Right lobe of liver (tissue), 6 donors: ENCODE data around the gene ALDH1A1. TPM values are rescaled to one million over a fixed set of nuclear protein-coding genes. Genes with fewer than 3 reads are reported as not detected.

Experiments
- ATAC-seq, 4 donors: fragments of 200-7000 bp; cut with Tn5 transposase; one replicate each; pipeline ENCODE4 v1.9.1; 2020; ENCODE audit warnings: mild to moderate bottlenecking in 4 of 4, moderate library complexity in 4 of 4
- DNase-seq, 3 donors: peaks; one replicate each; pipeline ENCODE4 v3.0.0-alpha.2; 2020
- H3K27ac ChIP-seq, 3 donors: fragments of 200-600 bp; one replicate each; pipeline ENCODE4 v1.8.0; 2022
- H3K27me3 ChIP-seq, 2 donors: fragments of 200-600 bp; one replicate each; pipeline ENCODE4 v1.8.0; 2022
- H3K36me3 ChIP-seq, 4 donors: fragments of 200-600 bp; sonication (generic) in 1 of 4; one replicate each; pipeline versions ENCODE4 v1.5.1 to v1.8.0; 2017 to 2022; ENCODE audit warnings: control low read depth in 1 of 4
- H3K4me1 ChIP-seq, 4 donors: fragments of 200-600 bp; sonication (generic) in 1 of 4; one replicate each; pipeline versions ENCODE4 v1.5.1 to v1.8.0; 2017 to 2022; ENCODE audit warnings: control low read depth in 1 of 4
- H3K4me3 ChIP-seq, 3 donors: fragments of 200-600 bp; one replicate each; pipeline ENCODE4 v1.8.0; 2022
- H3K9me3 ChIP-seq, 4 donors: fragments of 200-600 bp; sonication (generic) in 1 of 4; one replicate each; pipeline versions ENCODE4 v1.5.1 to v1.8.0; 2017 to 2022; ENCODE audit warnings: control low read depth in 1 of 4
- POLR2A ChIP-seq: fragments of 450-650 bp; IDR thresholded peaks from one replicate; pipeline ENCODE4 v1.6.1; 2017; ENCODE audit warnings: antibody characterized with exemption, mild to moderate bottlenecking
- WGBS: methylation state at CpG from one replicate; pipeline ENCODE4 v1.1.6; 2018; ENCODE audit warnings: low coverage, low lambda C conversion rate; ENCODE audit not compliant: insufficient coverage; ENCODE audit errors: missing lambda C conversion rate; 5-methylcytosine and 5-hydroxymethylcytosine counted together
- intact Hi-C, 2 donors: fragments of 100-400 bp; cut with DNase I; formaldehyde crosslinking; loops; one replicate each; pipeline versions ENCODE4 v1.11.2 to v1.14.1; 2022
- total RNA-seq, 6 experiments: library from RNA; depleted of rRNA in 2 of 6; stranded (reverse); fragments of >200 nt in 2 of 6; fragmentation: NEBNext Ultra II Directional in 3 of 6; extraction: Animal tissue kit (Norgen Biotek cat#: 25700) in 3 of 6; gene quantifications; one replicate each; pipeline versions ENCODE4 v1.1.0 to v1.2.4, GENCODE V29; 2016 to 2023
- TF ChIP-seq, protein P1 (sequence below), 4 donors: fragments of 200-600 bp in 3 of 4; fragments of 450-650 bp in 1 of 4; IDR thresholded peaks; one replicate each; pipeline versions ENCODE4 v1.5.1 to v1.8.0; 2016 to 2022; ENCODE audit warnings: antibody characterized with exemption in 4 of 4, mild to moderate bottlenecking in 2 of 4
- donor health status: DM: no; HTN: yes; CAD: no.
- donor health status: DM: no; HTN: no; CAD: no.
- donor health status: DM: no; HTN: no; CAD: no.
- donor health status: DM: no; HTN: yes; CAD: no.
- donor health status: DM: no; HTN: yes; CAD: no.

The ALDH1A1 gene
- total RNA-seq, 6 experiments from 2014 or later = 309 to 1,702 (median 521) TPM

DNA sequence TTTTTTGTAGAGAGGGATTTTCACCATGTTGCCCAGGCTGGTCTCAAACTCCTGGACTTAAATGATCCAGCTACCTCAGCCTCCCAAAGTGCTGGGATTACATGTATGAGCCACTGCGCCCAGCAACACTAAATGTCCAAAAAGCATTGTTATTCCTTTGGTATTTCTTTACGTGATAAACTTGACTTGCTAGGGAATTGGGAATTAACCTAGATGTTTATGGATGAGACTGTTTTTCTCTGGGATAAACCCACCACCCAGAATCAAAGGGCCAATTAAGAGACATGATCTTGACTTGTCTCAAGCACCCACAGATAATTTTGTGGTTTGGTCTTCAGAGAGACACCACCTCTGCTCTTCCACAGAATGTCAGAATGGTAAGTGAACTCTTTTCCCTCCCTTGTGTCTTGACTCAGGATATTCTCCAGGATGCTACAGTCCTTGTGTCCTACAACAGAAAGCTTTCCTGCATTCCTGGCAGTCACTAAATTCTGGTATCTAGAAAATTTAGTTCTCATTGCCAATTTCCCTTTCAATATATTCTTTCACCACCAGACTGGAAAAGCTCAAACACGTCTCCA is 55.7 kb downstream of the ALDH1A1 start:
- intact Hi-C loops = no loop called here
- Histone ChIP-seq H3K27ac (no peak overlapping the region), H3K4me3 (no peak overlapping the region), H3K4me1 (no peaks in the 10 kb centered on the region), H3K36me3 (peaks cover 0 to 47% (median 10%) of the 10 kb centered on the region in 4 donors), H3K9me3 (no peaks in the 10 kb centered on the region), H3K27me3 (no peaks in the 10 kb centered on the region)
- ATAC-seq (no peak), DNase-seq (no peak)
- TF ChIP-seq, protein P1, sequence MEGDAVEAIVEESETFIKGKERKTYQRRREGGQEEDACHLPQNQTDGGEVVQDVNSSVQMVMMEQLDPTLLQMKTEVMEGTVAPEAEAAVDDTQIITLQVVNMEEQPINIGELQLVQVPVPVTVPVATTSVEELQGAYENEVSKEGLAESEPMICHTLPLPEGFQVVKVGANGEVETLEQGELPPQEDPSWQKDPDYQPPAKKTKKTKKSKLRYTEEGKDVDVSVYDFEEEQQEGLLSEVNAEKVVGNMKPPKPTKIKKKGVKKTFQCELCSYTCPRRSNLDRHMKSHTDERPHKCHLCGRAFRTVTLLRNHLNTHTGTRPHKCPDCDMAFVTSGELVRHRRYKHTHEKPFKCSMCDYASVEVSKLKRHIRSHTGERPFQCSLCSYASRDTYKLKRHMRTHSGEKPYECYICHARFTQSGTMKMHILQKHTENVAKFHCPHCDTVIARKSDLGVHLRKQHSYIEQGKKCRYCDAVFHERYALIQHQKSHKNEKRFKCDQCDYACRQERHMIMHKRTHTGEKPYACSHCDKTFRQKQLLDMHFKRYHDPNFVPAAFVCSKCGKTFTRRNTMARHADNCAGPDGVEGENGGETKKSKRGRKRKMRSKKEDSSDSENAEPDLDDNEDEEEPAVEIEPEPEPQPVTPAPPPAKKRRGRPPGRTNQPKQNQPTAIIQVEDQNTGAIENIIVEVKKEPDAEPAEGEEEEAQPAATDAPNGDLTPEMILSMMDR (IDR thresholded peaks at IDR 0.05) = no peak
- TF ChIP-seq POLR2A = no peak
- WGBS = 61% methylated on average over 3 of the region's 3 CpGs

- TF ChIP-seq, protein P1 (IDR thresholded peaks at IDR 0.05) = no peak
- no peak for TF ChIP-seq POLR2A
- H3K36me3 ChIP-seq = peaks cover 0 to 40% (median 7%) of the 10 kb centered on the region in 4 donors
- no peak overlapping the region for H3K27ac ChIP-seq
- ATAC-seq (no peak), DNase-seq (no peak)
- no peaks in the 10 kb centered on the region for H3K9me3 ChIP-seq
- no peaks in the 10 kb centered on the region for H3K27me3 ChIP-seq
- H3K4me3 ChIP-seq = no peak overlapping the region
- intact Hi-C loops = no loop called here
- H3K4me1 ChIP-seq = no peaks in the 10 kb centered on the region
- 89% methylated on average over 1 of the region's 1 CpG for WGBS
Observed at GRCh38 chr9:72896439-72896838, 56.4 kb downstream of the ALDH1A1 start.

DNA sequence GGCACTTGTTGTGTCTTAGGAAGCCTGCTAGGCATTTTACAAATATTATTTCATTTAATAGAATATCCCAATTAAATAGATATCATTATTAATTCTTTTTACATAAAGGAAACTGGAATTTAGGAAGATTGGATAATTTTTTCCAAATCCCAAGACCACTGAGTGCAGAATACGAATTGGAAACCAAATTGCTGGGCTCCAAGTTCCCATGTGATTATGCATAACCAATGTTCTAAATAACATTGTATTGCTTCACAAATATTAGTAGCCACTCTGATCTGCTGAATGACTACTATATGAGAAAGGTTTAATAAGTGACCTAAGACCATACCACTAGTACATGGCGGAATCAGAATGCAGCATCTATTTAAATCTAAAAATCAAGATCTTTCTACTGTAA is 57.7 kb downstream of the ALDH1A1 start:
- no peak for TF ChIP-seq POLR2A
- TF ChIP-seq, protein P1 (IDR thresholded peaks at IDR 0.05) = no peak
- Histone ChIP-seq H3K4me1 (no peaks in the 10 kb centered on the region), H3K27ac (no peak overlapping the region), H3K27me3 (no peaks in the 10 kb centered on the region), H3K4me3 (no peak overlapping the region), H3K36me3 (peaks cover 0 to 30% (median 3%) of the 10 kb centered on the region in 4 donors), H3K9me3 (no peaks in the 10 kb centered on the region)
- ATAC-seq = no peak
- DNase-seq = no peak
- 97% methylated on average over 2 of the region's 2 CpGs for WGBS
- intact Hi-C loops = no loop called here

- intact Hi-C loops = no loop called here
Observed at GRCh38 chr9:72894342-72894741, 58.5 kb downstream of the ALDH1A1 start.

More at GRCh38 chr9:72894342-72894741, 58.5 kb downstream of the ALDH1A1 start:
- H3K36me3 ChIP-seq = peaks cover 0 to 29% (median 7%) of the 10 kb centered on the region in 4 donors
- DNase-seq = no peak
- no peak for ATAC-seq
- H3K9me3 ChIP-seq = no peaks in the 10 kb centered on the region
- TF ChIP-seq POLR2A = no peak
- TF ChIP-seq, protein P1 (IDR thresholded peaks at IDR 0.05) = no peak
- H3K4me1 ChIP-seq = no peaks in the 10 kb centered on the region
- H3K27me3 ChIP-seq = no peaks in the 10 kb centered on the region
- H3K27ac ChIP-seq = no peak overlapping the region
- 95% methylated on average over 5 of the region's 5 CpGs for WGBS
- no peak overlapping the region for H3K4me3 ChIP-seq
